Colonic mucosa (tissue), 4 donors: ENCODE measurements around the gene NUP85. TPM values are rescaled to one million over a fixed set of nuclear protein-coding genes. Genes with fewer than 3 reads are reported as not detected.

Experiments used
- DNase-seq: peaks from one replicate; pipeline ENCODE4 v3.0.0-alpha.2; 2020
- H3K27ac ChIP-seq: fragments of 200-600 bp; one replicate; pipeline ENCODE4 v1.8.0; 2021
- H3K27me3 ChIP-seq: fragments of 200-600 bp; one replicate; pipeline ENCODE4 v1.8.0; 2021
- H3K36me3 ChIP-seq: fragments of 200-600 bp; one replicate; pipeline ENCODE4 v1.8.0; 2021
- H3K4me1 ChIP-seq: fragments of 200-600 bp; one replicate; pipeline ENCODE4 v1.8.0; 2021; ENCODE audit warnings: mild to moderate bottlenecking
- H3K4me3 ChIP-seq: fragments of 200-600 bp; one replicate; pipeline ENCODE4 v1.8.0; 2021
- H3K9ac ChIP-seq, 2 donors: one replicate each; pipeline ENCODE4 v1.7.0; 2013; ENCODE audit warnings: control low read depth in 2 of 2, low read depth in 2 of 2, low read length in 2 of 2
- H3K9me3 ChIP-seq: fragments of 200-600 bp; one replicate; pipeline ENCODE4 v1.8.0; 2021
- CTCF ChIP-seq: fragments of 200-600 bp; IDR thresholded peaks from one replicate; pipeline ENCODE4 v1.8.0; 2022; ENCODE audit warnings: antibody characterized with exemption, mild to moderate bottlenecking
- intact Hi-C: fragments of 100-400 bp; cut with DNase I; formaldehyde crosslinking; loops from one replicate; pipeline ENCODE4 v1.14.1; 2022
- total RNA-seq, 2 donors: library from RNA; stranded (reverse); fragmentation: NEBNext Ultra II Directional in 1 of 2; extraction: Animal tissue kit (Norgen Biotek cat#: 25700) in 1 of 2; gene quantifications; one replicate each; pipeline ENCODE4 v1.2.1, GENCODE V29; 2021
- donor health status: healthy.
- donor health status: DM: no; HTN: no; CAD: no.
- donor health status: DM: no; HTN: no; CAD: no.

NUP85 gene
- total RNA-seq, 2 donors from 2014 or later, result 42.2 to 86.8 TPM

DNA sequence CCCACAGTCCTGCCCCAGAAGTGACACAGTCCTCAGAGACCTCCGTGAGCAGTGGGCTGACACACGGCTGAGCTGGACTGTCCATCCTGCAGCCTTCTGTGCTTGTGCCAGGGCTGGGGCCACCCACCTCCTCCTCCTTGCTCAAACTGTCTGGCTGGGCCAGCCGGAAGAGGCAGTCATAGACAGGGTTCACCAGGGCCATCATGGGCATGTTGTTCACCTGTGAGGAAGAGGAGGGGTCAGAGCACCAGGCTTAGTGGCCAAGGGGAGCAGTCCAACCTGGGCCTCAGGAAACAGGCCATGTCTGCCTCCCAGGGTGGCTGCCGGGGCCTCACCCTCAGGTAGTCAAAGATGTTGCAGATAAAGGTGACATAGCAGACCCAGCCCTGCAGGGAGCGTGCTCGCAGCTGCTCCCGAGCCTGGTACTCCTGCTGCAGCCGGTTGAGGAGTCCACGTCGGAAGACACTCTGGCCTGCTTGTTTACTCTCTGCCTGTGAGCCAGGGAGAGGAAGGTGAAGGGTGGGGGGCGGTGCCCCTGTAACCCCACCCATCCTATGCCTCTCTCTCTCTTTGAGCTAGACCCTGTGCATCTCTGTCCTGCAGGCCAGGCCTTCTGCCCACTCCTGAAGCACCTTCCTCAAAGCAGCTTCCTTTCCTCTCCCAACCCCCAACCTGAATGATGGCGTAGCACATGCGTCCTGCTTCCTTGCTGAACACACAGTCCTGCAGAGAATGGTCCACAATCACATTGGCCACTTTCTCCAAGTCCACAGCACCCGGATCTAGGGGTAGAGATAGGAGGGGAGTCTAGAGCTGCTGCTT, 62.1 kb downstream of the NUP85 start:
- DNase-seq, result peak; percentile 74
- H3K27ac ChIP-seq, result peak overlapping the region; percentile 2

GRCh38 chr17:75269844-75270217, 64.4 kb downstream of the NUP85 start:
- peaks cover 5% of the 10 kb centered on the region for H3K36me3 ChIP-seq
- peaks cover 4% of the 10 kb centered on the region for H3K4me1 ChIP-seq
- peak overlapping the region; percentile 90 to 92 for H3K9ac ChIP-seq
- peak overlapping the region; percentile 90 for H3K27ac ChIP-seq
- intact Hi-C loops, result no loop called here
- no peaks in the 10 kb centered on the region for H3K9me3 ChIP-seq
- no peaks in the 10 kb centered on the region for H3K27me3 ChIP-seq
- peak overlapping the region; percentile 92 for H3K4me3 ChIP-seq
- no peak for DNase-seq
- no peak for TF ChIP-seq CTCF

More for the DNA sequence above, 62.1 kb downstream of the NUP85 start:
- H3K36me3 ChIP-seq, result peaks cover 5% of the 10 kb centered on the region
- intact Hi-C loops, result no loop called here
- no peaks in the 10 kb centered on the region for H3K27me3 ChIP-seq
- no peak overlapping the region for H3K4me3 ChIP-seq
- H3K9ac ChIP-seq, result peak overlapping the region in 1 of 2 donors; percentile 22
- H3K4me1 ChIP-seq, result peaks cover 9% of the 10 kb centered on the region
- TF ChIP-seq CTCF, result no peak
- no peaks in the 10 kb centered on the region for H3K9me3 ChIP-seq

GRCh38 chr17:75270218-75270965, 64.9 kb downstream of the NUP85 start:
- Histone ChIP-seq H3K4me3 (peak overlapping the region; percentile 92), H3K4me1 (peaks cover 4% of the 10 kb centered on the region), H3K9me3 (no peaks in the 10 kb centered on the region), H3K27me3 (no peaks in the 10 kb centered on the region), H3K9ac (peak overlapping the region; percentile 90 to 92), H3K36me3 (peaks cover 4% of the 10 kb centered on the region), H3K27ac (peak overlapping the region; percentile 90)
- peak; percentile 33 for TF ChIP-seq CTCF
- intact Hi-C loops, result no loop called here
- peak; percentile 73 for DNase-seq

DNA sequence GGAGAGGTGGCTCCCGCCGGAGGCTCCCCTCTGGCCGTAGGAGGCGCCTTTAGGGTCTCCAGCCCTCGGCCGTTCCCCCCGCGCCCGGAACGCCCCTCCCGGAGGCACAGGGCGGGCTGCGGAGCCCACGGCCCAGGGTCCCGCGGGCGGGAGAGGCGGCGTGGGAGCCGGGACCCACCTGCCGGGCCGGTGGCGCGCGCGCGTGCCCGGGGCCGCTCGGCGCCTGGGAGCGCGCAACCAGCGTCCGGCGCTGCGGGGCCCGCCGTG, 65.4 kb downstream of the NUP85 start, which contains the start of gene MIF4GD:
Gene MIF4GD, minus strand, starts transcription at position 266 of the 267 bp plus-strand sequence. CDS start 1,036 bp downstream, outside the sequence.
- intact Hi-C loops, result no loop called here
- no peak for TF ChIP-seq CTCF
- Histone ChIP-seq H3K9me3 (no peaks in the 10 kb centered on the region), H3K36me3 (no peaks in the 10 kb centered on the region), H3K9ac (peak within 1 kb of the TSS; percentile 90 to 92), H3K4me1 (peaks cover 4% of the 10 kb centered on the region), H3K27me3 (no peaks in the 10 kb centered on the region), H3K27ac (peak within 1 kb of the TSS; percentile 90), H3K4me3 (peak within 1 kb of the TSS; percentile 92)
- no peak for DNase-seq

- TF ChIP-seq CTCF, result peak; percentile 69
- Histone ChIP-seq H3K4me1 (peaks cover 4% of the 10 kb centered on the region), H3K27me3 (no peaks in the 10 kb centered on the region), H3K9me3 (no peaks in the 10 kb centered on the region), H3K4me3 (peak overlapping the region; percentile 92), H3K27ac (peak overlapping the region; percentile 69), H3K36me3 (no peaks in the 10 kb centered on the region), H3K9ac (peak overlapping the region; percentile 75 to 78)
- intact Hi-C loops, result no loop called here
- DNase-seq, result peak; percentile 77
These were observed 65.9 kb downstream of the NUP85 start for GRCh38 chr17:75271233-75271954.
